GM21515 (cell line): ENCODE data around the gene TPPP3.

Experiments
- ATAC-seq: cut with Tn5 transposase; IDR thresholded peaks from one replicate; pipeline ENCODE4 v1.9.1; 2021; ENCODE audit not compliant: unreplicated experiment

The TPPP3 gene

GRCh38 chr16:67406111-67406971, 13.0 kb upstream of the TPPP3 start:
- ATAC-seq, result no peak

GRCh38 chr16:67405336-67405735, 12.0 kb upstream of the TPPP3 start:
- no peak for ATAC-seq

DNA sequence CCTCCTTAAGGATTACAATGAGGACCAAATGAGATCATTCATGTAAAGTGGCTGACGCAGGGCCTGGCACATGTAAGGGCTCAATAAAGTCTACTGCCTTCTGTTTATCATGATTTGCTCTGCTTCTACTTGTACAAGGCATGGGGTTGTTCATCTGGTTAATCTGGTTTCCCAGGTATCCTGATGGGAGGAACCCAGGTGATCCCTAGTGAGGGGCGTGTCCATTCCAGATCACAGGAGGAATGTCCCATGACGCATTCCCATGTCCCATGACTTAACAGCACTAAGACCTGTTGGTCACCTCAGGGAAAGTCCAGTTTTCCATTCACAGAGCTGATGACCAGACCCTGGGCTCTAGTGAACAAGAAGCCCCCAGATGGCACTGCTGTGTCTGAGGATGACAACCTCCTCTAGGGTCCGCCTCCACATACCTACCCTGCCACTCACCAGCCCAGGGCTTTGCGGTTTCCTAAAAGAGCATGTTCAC, 11.5 kb upstream of the TPPP3 start:
- ATAC-seq, result no peak

- no peak for ATAC-seq
Measured at GRCh38 chr16:67403976-67404555, 10.8 kb upstream of the TPPP3 start.

DNA sequence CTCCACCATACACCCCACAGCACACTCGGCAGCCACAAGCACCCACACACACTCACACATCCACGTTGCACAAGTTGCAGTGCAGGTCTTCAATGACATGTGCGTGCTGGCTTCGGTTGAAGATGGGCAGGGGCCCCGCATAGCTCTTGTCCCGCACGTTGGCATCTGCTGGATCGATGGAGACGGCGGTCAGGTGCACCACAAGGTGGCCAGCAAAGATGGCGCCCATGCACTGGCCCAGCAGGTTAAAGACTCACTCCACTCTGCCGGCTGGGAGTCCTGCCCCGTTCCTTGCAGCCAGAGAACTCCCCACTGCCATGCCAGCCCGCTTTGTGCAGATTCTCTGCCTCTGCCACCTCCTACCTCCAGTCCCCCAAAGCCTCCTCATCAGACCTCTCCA, 7.6 kb upstream of the TPPP3 start:
- ATAC-seq, result no peak

DNA sequence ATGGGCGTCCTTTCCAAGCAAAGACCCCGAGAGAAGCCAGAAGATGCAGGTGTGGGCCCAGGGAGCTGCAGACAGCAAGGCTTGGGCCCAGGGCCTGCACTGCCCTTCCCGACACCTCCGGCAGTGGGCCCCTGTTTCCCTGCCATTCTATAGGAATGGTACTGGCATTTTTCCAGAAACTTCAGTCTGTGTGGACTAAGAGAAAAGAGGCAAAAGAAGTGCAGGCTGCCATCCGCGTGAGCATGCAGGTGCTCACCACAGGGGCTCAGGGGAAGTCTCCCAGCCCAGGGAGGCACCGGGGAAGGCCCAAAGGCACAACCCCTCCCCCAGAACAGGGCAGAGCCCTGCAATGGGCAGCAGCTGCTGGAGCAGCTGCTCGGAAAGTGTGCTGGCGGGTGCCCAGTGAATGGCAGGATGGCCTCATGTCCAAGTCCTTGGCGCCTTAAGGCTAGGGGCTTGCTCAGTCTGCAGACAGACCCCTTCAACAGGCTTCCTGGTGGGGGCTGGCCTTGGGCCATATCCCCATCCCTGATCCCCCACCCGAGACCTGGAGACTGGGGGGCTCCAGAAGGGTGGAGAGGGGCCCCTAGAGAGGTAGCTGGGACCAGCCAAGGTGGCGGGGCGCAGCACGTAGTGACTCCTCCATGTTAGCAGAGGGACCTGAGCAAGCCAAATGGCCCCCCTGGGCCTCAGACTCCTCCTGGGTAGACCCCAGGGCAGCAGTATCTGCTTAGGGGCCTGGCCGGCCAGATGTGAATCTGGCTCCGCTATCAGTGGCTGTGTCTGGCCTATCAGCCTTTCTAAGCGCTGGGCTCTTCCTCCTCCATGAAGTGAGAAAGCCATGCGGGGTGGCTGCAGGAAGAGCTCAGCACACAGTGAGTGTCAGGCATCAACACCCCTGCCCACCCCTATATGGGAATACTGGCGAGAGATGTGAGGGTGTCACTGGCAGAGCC, 6.7 kb upstream of the TPPP3 start:
- ATAC-seq, result no peak

- ATAC-seq, result no peak
Measured at GRCh38 chr16:67399218-67399733, 6.0 kb upstream of the TPPP3 start.

GRCh38 chr16:67398546-67399217, 5.4 kb upstream of the TPPP3 start:
- ATAC-seq, result no peak

GRCh38 chr16:67397812-67398545, 4.7 kb upstream of the TPPP3 start:
- no peak for ATAC-seq

GRCh38 chr16:67397036-67397801, 3.9 kb upstream of the TPPP3 start:
- ATAC-seq, result no peak

- ATAC-seq, result no peak
Measured at GRCh38 chr16:67396159-67397035, 3.1 kb upstream of the TPPP3 start.

DNA sequence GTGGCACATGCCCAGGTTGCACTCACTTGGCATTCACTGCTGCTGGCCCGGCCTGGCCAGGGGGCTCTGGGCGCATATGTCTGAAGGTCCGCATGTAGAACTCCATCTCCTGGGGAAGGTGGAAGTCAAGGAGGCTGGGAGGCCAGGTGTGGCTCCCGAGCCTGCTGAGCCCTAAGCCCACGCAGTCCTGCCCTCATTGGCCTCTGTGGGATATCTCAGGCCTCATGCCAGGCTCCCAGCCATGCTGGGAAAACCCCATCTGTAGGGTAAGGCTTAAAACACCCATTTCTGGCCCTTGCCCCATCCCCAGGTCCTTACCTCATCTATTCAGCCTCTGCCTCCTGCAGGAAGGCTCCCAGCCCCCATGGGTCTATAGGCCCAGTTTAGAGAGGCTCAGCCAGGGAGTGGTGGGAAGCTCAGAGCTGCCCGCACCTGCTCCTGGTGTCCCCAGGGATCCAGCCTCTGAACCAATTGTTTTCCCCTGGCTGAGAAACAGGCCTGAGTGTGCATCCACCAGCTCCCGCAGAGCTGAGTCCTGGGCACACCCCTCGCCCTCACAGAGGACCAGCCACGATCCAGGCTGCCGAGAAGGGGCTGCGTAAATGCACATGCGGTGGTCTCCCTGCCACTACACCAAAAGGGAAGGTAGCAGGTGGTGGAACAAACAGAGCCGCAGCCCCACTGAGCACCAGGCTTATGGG, 2.3 kb upstream of the TPPP3 start:
- no peak for ATAC-seq

- no peak for ATAC-seq
Measured at GRCh38 chr16:67395105-67395457, 1.8 kb upstream of the TPPP3 start.

- ATAC-seq, result no peak
Measured at GRCh38 chr16:67394155-67395104, 1.1 kb upstream of the TPPP3 start.

DNA sequence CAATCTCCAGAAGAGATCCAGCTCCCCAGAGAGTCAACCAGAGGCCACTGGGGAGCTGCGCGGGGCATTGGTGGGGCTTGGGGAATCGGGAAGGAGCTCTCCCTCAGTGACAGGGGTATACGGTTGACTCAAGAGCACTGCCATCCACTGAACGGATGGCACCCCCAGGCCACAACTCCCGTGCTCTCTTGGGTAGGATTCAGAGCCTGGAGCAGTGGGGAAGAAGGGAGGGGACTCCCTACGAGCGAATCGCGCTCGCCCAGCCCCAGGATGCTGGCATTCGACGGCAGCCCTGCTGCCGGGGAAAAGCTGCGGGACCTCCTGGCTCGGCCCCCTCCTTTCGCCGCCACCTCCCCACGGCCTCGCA, 473 bp upstream of the TPPP3 start:
- no peak for ATAC-seq

- no peak for ATAC-seq
Measured at GRCh38 chr16:67392301-67393059, 818 bp downstream of the TPPP3 start.
